HepG2 (cell line): Measurements from ENCODE around the gene CLTA. TPM values are rescaled to one million over a fixed set of nuclear protein-coding genes. Genes with fewer than 3 reads are reported as not detected.

Experiments
- ATAC-seq: fragments of 200-7000 bp; cut with Tn5 transposase; 3 replicates; pipeline ENCODE4 v1.9.1; 2020; ENCODE audit warnings: mild to moderate bottlenecking, moderate library complexity
- BruUV-seq: library from RNA; stranded (reverse); fragments of 400-500 nt; replicated peaks from 2 replicates; lab custom pipeline; 2021; lab: Mats Ljungman, UMichigan
- CTCF ChIA-PET: fragments of 300-600 bp; formaldehyde crosslinking; extraction: SDS; loops from one replicate; lab custom pipeline; 2021; ENCODE audit warnings: low total read pairs, inconsistent platforms, low intra/inter-chr PET ratio; lab: Yijun Ruan, JAX
- POLR2A ChIA-PET: fragments of 350-600 bp; sonication (Branson Sonifier 250); formaldehyde crosslinking; loops from one replicate; lab custom pipeline; 2020; ENCODE audit warnings: antibody characterized with exemption, inconsistent platforms; lab: Yijun Ruan, JAX
- DNase-seq: peaks from one replicate; pipeline ENCODE4 v3.0.0-alpha.2; 2015; ENCODE audit warnings: low spot score
- FAIRE-seq: peaks from 3 replicates; lab custom pipeline; 2011; peaks lifted over from hg19 to GRCh38; lab: Jason Lieb, UNC
- H2AFZ ChIP-seq: one replicate; pipeline ENCODE4 v1.6.1; 2011; ENCODE audit warnings: low read length, inconsistent platforms
- H3K27ac ChIP-seq: fragments of 300-600 bp; 3 replicates; pipeline ENCODE4 v1.8.0; 2011; ENCODE audit warnings: mixed run types, mild to moderate bottlenecking, mixed read lengths, low read length, inconsistent platforms; ENCODE audit not compliant: insufficient read depth; ENCODE audit errors: extremely low read length
- H3K27me3 ChIP-seq, 2 experiments: fragments of 200-600 bp in 1 of 2; 2 replicates in 1 of 2; 3 replicates in 1 of 2; pipeline versions ENCODE4 v1.6.0 to v1.8.0; 2011; ENCODE audit warnings: low read length in 2 of 2, mild to moderate bottlenecking in 2 of 2, moderate library complexity in 2 of 2, inconsistent platforms in 1 of 2; ENCODE audit not compliant: insufficient read depth in 2 of 2, control insufficient read depth in 1 of 2
- H3K36me3 ChIP-seq, 2 experiments: fragments of 200-600 bp in 1 of 2; replicated peaks in 1 of 2; 2 replicates in 1 of 2; 3 replicates in 1 of 2; pipeline versions ENCODE4 v1.5.1 to v1.8.0; 2011; ENCODE audit warnings: low read length in 2 of 2, inconsistent platforms in 1 of 2; ENCODE audit not compliant: insufficient read depth in 2 of 2, control insufficient read depth in 1 of 2
- H3K4me1 ChIP-seq: 2 replicates; pipeline ENCODE4 v1.5.1; 2012; ENCODE audit warnings: low read length, inconsistent platforms; ENCODE audit not compliant: insufficient read depth
- H3K4me2 ChIP-seq: 2 replicates; pipeline ENCODE4 v1.6.0; 2011; ENCODE audit warnings: low read depth, low read length, inconsistent platforms
- H3K4me3 ChIP-seq, 3 experiments: fragments of 200-600 bp in 1 of 3; sonication (generic), shearing (Covaris generic) in 1 of 3; replicated peaks in 1 of 3; 2 replicates each; pipeline ENCODE4 v1.5.1; 2011 to 2016; ENCODE audit warnings: low read length in 3 of 3, inconsistent platforms in 2 of 3, low read depth in 2 of 3, mild to moderate bottlenecking in 2 of 3, control low read depth in 1 of 3, mixed read lengths in 1 of 3; ENCODE audit not compliant: insufficient read depth in 1 of 3
- H3K79me2 ChIP-seq: one replicate; pipeline ENCODE4 v1.6.1; 2011; ENCODE audit warnings: low read length, inconsistent platforms; ENCODE audit not compliant: insufficient read depth
- H3K9ac ChIP-seq: 2 replicates; pipeline ENCODE4 v1.6.0; 2011; ENCODE audit warnings: mild to moderate bottlenecking, low read depth, low read length, inconsistent platforms; ENCODE audit not compliant: insufficient read depth
- H3K9me3 ChIP-seq: 2 replicates; pipeline ENCODE4 v1.5.1; 2012; ENCODE audit warnings: mild to moderate bottlenecking, low read length
- H4K20me1 ChIP-seq: 2 replicates; pipeline ENCODE4 v1.6.0; 2011; ENCODE audit warnings: inconsistent platforms, mild to moderate bottlenecking, low read length, moderate library complexity; ENCODE audit not compliant: insufficient read depth
- CTCF ChIP-seq: sonication (generic); formaldehyde crosslinking; IDR thresholded peaks from 2 replicates; pipeline ENCODE4 v1.5.0; 2020; ENCODE audit warnings: mild to moderate bottlenecking, missing genetic modification reagents, moderate library complexity
- REL ChIP-seq: sonication (generic); formaldehyde crosslinking; conservative IDR thresholded peaks from 2 replicates; pipeline ENCODE4 v1.8.0; 2022; ENCODE audit warnings: mild to moderate bottlenecking, missing genetic modification reagents, moderate library complexity
- STAG1 ChIP-seq: sonication (generic); formaldehyde crosslinking; IDR thresholded peaks from 2 replicates; pipeline ENCODE4 v1.4.0; 2020; ENCODE audit warnings: missing genetic modification reagents
- WGBS: methylation state at CpG from one replicate; pipeline ENCODE4 v1.1.6; 2017; ENCODE audit warnings: low lambda C conversion rate; 5-methylcytosine and 5-hydroxymethylcytosine counted together
- in situ Hi-C: cut with HindIII; loops from 2 replicates; pipeline ENCODE4 v1.10.0; 2017; ENCODE audit warnings: low pct_unique_long_range_greater_than_20kb; ENCODE audit not compliant: extremely low pct_ligation_motif_present
- intact Hi-C: fragments of 100-400 bp; cut with micrococcal nuclease; formaldehyde crosslinking; loops from one replicate; pipeline ENCODE4 v1.10.0; 2022; ENCODE audit not compliant: unreplicated experiment
- polyA plus RNA-seq, 8 experiments: library from polyadenylated mRNA; depleted of rRNA in 3 of 8; stranded (reverse) in 7 of 8; unstranded in 1 of 8; fragments of >200 nt; fragmentation: Illumina TruSeq in 4 of 8; extraction: Trizol in 4 of 8; gene quantifications; 2 replicates each; pipeline versions ENCODE4 v1.2.1 to v1.2.3, GENCODE V29; 2011 to 2016; ENCODE audit warnings: low read depth in 4 of 8, missing spikeins in 1 of 8, mixed read lengths in 1 of 8; ENCODE audit not compliant: insufficient read depth in 1 of 8
- total RNA-seq, 5 experiments: library from RNA; depleted of rRNA; stranded (reverse); fragments of >200 nt; fragmentation: Illumina TruSeq; extraction: Trizol; gene quantifications; 2 replicates each; pipeline ENCODE4 v1.2.3, GENCODE V29; 2016; ENCODE audit warnings: low read depth in 1 of 5
- TF ChIP-seq, protein P1 (sequence below): sonication (generic); formaldehyde crosslinking; IDR thresholded peaks from 2 replicates; pipeline ENCODE4 v1.4.0; 2020; ENCODE audit warnings: missing genetic modification reagents
- TF ChIP-seq, protein P2 (sequence below): sonication (generic); formaldehyde crosslinking; IDR thresholded peaks from 2 replicates; pipeline ENCODE4 v1.8.0; 2022; ENCODE audit warnings: mild to moderate bottlenecking, missing genetic modification reagents; ENCODE audit not compliant: insufficient replicate concordance
- TF ChIP-seq, protein P3 (sequence below): sonication (generic); formaldehyde crosslinking; IDR thresholded peaks from 2 replicates; pipeline ENCODE4 v1.5.1; 2020; ENCODE audit warnings: mild to moderate bottlenecking, missing genetic modification reagents, moderate library complexity
- TF ChIP-seq, protein P4 (sequence below): IDR thresholded peaks from 2 replicates; pipeline ENCODE4 v1.6.1; 2012; ENCODE audit warnings: inconsistent platforms

Gene CLTA
- total and polyA plus RNA-seq, 2 of the 13 experiments (the other 11 are each of a cell fraction or from before 2014, with no cell fraction given) = 143 to 222 TPM

DNA sequence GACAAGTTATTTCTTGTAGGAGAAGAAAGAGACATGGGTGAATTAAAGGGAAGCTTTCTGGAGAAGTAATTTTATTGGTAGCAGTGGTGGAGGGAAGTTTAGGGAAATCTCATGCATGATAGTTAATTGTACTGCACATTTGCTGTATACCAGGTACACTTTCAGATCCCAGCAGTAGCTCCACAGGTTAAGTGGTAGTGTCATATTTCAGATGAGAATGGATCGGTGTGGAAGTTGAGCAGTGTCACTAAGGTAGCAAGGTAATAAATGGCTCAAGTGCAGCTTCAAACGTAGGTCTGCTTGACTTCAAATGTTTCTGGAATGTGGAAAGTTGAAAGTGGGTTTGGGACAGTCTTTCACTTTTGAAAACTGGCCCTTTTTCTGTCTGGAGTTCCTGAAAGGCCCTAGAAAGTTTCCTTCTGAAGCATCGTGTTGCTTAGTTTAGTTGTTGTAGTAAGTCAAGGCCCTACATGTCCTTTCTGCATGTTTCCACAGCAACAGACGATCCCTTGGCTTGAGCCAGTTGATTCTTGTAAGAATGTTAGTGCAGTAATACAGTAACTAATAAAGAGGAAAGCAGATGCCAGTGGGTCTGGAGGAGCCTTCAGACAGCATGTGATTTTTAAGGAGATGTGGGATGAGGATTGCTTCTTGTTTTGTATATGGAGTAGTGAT is 3.7 kb downstream of the CLTA start (continued):
- TF ChIP-seq, protein P1, sequence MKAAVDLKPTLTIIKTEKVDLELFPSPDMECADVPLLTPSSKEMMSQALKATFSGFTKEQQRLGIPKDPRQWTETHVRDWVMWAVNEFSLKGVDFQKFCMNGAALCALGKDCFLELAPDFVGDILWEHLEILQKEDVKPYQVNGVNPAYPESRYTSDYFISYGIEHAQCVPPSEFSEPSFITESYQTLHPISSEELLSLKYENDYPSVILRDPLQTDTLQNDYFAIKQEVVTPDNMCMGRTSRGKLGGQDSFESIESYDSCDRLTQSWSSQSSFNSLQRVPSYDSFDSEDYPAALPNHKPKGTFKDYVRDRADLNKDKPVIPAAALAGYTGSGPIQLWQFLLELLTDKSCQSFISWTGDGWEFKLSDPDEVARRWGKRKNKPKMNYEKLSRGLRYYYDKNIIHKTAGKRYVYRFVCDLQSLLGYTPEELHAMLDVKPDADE = no peak
- TF ChIP-seq, protein P2, sequence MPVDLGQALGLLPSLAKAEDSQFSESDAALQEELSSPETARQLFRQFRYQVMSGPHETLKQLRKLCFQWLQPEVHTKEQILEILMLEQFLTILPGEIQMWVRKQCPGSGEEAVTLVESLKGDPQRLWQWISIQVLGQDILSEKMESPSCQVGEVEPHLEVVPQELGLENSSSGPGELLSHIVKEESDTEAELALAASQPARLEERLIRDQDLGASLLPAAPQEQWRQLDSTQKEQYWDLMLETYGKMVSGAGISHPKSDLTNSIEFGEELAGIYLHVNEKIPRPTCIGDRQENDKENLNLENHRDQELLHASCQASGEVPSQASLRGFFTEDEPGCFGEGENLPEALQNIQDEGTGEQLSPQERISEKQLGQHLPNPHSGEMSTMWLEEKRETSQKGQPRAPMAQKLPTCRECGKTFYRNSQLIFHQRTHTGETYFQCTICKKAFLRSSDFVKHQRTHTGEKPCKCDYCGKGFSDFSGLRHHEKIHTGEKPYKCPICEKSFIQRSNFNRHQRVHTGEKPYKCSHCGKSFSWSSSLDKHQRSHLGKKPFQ (CRISPR knock-in tag) = no peak

DNA sequence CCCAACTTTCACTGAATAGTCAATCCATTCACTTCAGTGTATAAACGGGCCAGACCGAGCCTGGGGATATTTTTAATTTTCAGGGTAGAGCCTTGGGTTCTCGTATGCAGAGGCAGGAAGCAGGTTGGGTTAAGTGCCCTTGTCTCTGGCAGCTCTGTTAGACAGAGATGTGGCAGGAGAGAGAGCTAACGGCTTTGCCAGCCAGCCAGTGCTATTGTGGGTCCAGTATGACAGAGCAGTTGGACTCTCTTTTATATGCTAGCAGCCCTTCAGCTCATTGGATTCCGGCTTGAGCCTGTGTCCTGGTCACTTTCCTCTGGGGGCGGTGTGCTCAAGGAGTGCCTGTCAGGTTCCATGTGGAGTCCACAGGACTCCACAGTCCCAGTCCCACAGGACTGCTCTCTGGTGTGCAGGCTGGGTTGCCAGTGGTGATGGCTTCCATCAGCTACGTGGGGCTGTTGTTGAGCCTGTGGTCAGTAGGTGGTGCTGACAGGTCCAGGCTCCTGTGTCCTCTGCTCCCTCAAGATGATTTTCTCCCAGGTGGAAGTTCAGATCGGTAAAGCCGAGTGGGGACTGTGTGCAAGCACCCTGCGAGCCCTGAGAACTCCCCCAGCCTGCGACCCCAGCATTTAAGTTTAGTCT is 14.3 kb downstream of the CLTA start:
- POLR2A ChIA-PET = interaction anchor here (4.7 kb wide), 1 partner anchor 13 kb away, joined by 62 read pairs; the partner anchor contains the start of gene CLTA
- Histone ChIP-seq H3K9me3 (no peaks in the 10 kb centered on the region), H3K4me2 (no peak overlapping the region), H3K36me3 (peaks cover 29 to 89% of the 10 kb centered on the region in 2 experiments), H4K20me1 (peaks cover 9% of the 10 kb centered on the region; the same call in 1 of the 2 replicates), H3K79me2 (peaks cover 19% of the 10 kb centered on the region), H3K4me3 (no peak overlapping the region), H3K4me1 (peaks cover 37% of the 10 kb centered on the region), H2AFZ (no peak overlapping the region), H3K9ac (no peak overlapping the region), H3K27me3 (no peaks in the 10 kb centered on the region), H3K27ac (no peak overlapping the region)
- FAIRE-seq (peak; percentile 37), ATAC-seq (peak; percentile 83), DNase-seq (no peak)
- TF ChIP-seq CTCF (peak; percentile 70), STAG1 (CRISPR knock-in tag) (peak; percentile 62), REL (CRISPR knock-in tag) (no peak)
- TF ChIP-seq, protein P3, sequence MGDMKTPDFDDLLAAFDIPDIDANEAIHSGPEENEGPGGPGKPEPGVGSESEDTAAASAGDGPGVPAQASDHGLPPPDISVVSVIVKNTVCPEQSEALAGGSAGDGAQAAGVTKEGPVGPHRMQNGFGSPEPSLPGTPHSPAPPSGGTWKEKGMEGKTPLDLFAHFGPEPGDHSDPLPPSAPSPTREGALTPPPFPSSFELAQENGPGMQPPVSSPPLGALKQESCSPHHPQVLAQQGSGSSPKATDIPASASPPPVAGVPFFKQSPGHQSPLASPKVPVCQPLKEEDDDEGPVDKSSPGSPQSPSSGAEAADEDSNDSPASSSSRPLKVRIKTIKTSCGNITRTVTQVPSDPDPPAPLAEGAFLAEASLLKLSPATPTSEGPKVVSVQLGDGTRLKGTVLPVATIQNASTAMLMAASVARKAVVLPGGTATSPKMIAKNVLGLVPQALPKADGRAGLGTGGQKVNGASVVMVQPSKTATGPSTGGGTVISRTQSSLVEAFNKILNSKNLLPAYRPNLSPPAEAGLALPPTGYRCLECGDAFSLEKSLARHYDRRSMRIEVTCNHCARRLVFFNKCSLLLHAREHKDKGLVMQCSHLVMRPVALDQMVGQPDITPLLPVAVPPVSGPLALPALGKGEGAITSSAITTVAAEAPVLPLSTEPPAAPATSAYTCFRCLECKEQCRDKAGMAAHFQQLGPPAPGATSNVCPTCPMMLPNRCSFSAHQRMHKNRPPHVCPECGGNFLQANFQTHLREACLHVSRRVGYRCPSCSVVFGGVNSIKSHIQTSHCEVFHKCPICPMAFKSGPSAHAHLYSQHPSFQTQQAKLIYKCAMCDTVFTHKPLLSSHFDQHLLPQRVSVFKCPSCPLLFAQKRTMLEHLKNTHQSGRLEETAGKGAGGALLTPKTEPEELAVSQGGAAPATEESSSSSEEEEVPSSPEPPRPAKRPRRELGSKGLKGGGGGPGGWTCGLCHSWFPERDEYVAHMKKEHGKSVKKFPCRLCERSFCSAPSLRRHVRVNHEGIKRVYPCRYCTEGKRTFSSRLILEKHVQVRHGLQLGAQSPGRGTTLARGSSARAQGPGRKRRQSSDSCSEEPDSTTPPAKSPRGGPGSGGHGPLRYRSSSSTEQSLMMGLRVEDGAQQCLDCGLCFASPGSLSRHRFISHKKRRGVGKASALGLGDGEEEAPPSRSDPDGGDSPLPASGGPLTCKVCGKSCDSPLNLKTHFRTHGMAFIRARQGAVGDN (CRISPR knock-in tag) = peak; percentile 18; the same call in 1 of the 2 replicates
- TF ChIP-seq, protein P4, sequence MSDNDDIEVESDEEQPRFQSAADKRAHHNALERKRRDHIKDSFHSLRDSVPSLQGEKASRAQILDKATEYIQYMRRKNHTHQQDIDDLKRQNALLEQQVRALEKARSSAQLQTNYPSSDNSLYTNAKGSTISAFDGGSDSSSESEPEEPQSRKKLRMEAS = no peak
- intact Hi-C loops = no loop called here
- in situ Hi-C loops = no loop called here
- BruUV-seq = no TSS peak
- WGBS = 97% methylated on average over 9 of the region's 11 CpGs
- CTCF ChIA-PET = interaction anchor here (0.6 kb wide), 1 partner anchor 124 kb away, joined by 4 read pairs; no protein-coding TSS in a partner anchor
